HG02981 (cell line): Measurements from ENCODE around the gene SEC14L1.
"Not testable (repeated sequence)": the region's sequence is repeated elsewhere in the genome, so short reads cannot be mapped to it uniquely, and the experiment has no call there.

Source experiments
- ATAC-seq: cut with Tn5 transposase; IDR thresholded peaks from one replicate; pipeline ENCODE4 v1.9.1; 2021; ENCODE audit warnings: mild to moderate bottlenecking, moderate library complexity; ENCODE audit not compliant: unreplicated experiment

The SEC14L1 gene

GRCh38 chr17:77254951-77255825 lies 114.4 kb downstream of the SEC14L1 start:
- no peak for ATAC-seq

- not testable (repeated sequence) for ATAC-seq
These were observed 115.2 kb downstream of the SEC14L1 start for GRCh38 chr17:77255970-77256369.

DNA sequence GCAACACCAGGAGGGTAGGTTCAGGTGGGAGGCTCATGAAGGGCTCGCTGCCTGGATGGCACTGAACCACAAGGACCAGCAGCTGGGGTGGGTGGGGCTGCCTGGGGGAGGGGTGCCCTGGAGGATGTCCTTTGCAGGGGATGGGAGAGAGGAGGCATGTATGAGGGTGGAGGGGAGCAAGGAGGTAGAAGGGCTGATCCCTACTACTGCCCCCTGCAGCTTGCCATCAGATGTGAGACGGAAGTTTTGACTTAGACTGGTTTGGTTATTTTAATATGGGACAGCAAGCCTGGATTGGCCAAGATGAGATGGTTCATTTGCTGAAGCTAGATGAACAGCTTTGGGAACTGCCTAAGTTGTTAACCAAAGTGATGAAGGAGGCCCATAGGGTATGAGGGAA lies 115.9 kb downstream of the SEC14L1 start:
- no peak for ATAC-seq

GRCh38 chr17:77257169-77257568 lies 116.4 kb downstream of the SEC14L1 start:
- no peak for ATAC-seq

DNA sequence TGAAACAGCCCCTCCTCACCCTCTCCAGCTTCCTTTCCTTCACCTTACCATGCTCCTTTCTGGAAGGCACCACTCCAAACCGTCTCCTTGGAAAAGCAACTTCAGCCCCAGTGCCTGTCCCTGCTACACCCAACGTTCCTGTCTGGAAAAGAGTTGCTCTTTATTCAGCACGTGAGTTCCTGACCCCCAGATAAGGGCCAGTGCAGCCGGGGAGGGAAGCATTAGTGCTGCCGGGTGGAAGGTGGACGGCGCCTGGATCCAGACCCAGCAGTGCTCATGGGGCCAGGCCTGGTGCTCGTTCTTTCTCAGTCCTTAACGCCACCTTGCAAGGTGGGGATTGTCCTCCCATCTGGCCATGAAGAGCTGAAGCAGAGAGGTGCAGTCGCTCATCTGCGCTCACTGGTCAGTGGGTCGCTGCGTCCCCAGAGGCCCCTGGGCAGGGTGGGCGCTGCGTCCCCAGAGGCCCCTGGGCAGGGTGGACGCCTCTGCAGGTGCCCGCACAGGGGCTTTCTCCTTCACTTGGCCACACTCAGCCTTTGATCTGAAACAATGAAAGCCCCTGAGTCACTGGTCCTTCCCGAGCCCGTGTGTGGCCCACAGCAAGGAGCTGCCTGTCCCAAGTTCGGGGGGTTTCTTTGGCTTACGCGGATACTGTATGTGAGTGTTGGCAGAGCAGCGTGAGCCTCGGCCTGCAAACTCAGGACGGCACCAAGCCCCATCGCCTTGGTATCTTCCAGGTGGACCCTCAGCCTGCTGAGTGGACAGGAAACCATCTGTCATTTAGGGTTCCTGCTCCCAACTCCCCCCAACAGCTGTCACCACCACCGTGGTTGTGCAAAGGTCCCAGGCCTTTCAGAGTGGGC lies 117.1 kb downstream of the SEC14L1 start:
- ATAC-seq, result no peak

DNA sequence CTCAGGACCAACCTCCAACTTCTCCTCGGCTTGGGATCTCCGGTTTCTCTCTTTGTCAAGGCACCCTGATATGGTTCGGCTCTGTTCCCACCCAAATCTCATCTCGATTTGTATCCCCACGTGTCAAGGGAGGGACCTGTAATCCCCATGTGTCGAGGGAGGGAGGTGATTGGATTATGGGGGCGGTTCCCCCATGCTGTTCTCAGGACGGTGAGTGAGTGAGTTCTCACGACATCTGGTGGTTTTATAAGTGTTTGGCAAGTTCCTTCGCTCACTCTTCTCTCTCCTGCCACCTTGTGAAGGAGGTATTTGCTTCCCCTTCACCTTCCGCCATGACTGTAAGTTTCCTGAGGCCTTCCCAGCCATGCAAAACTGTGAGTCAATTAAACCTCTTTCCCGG lies 117.9 kb downstream of the SEC14L1 start:
- ATAC-seq, result no peak

GRCh38 chr17:77264617-77265230 lies 124.0 kb downstream of the SEC14L1 start:
- no peak for ATAC-seq

GRCh38 chr17:77266213-77266612 lies 125.4 kb downstream of the SEC14L1 start:
- no peak for ATAC-seq
